Suprapubic skin (tissue), 4 donors: ENCODE data around the gene ABCB11. TPM values are rescaled to one million over a fixed set of nuclear protein-coding genes. Genes with fewer than 3 reads are reported as not detected.

Experiments
- DNase-seq, 2 donors: peaks; one replicate each; pipeline ENCODE4 v3.0.0-alpha.2; 2019; ENCODE audit warnings: low spot score in 2 of 2
- H3K27ac ChIP-seq: fragments of 200-600 bp; sonication (generic); one replicate; pipeline ENCODE4 v1.5.1; 2019
- H3K27me3 ChIP-seq: fragments of 200-600 bp; sonication (generic); one replicate; pipeline ENCODE4 v1.5.1; 2019
- H3K36me3 ChIP-seq: fragments of 200-600 bp; sonication (generic); one replicate; pipeline ENCODE4 v1.5.1; 2019
- H3K4me1 ChIP-seq: fragments of 200-600 bp; sonication (generic); one replicate; pipeline ENCODE4 v1.5.1; 2019
- H3K4me3 ChIP-seq: fragments of 200-600 bp; sonication (generic); one replicate; pipeline ENCODE4 v1.5.1; 2019; ENCODE audit warnings: mild to moderate bottlenecking
- H3K9me3 ChIP-seq: fragments of 200-600 bp; sonication (generic); one replicate; pipeline ENCODE4 v1.5.1; 2019
- EP300 ChIP-seq: sonication (generic); formaldehyde crosslinking; IDR thresholded peaks from one replicate; pipeline ENCODE4 v1.6.1; 2017; ENCODE audit warnings: antibody characterized with exemption
- POLR2A ChIP-seq, 2 donors: fragments of 450-650 bp; IDR thresholded peaks; one replicate each; pipeline ENCODE4 v1.6.1; 2017; ENCODE audit warnings: antibody characterized with exemption in 2 of 2, mild to moderate bottlenecking in 2 of 2, moderate library complexity in 2 of 2
- POLR2AphosphoS5 ChIP-seq, 3 donors: sonication (generic); formaldehyde crosslinking; IDR thresholded peaks; one replicate each; pipeline ENCODE4 v1.6.1; 2017; ENCODE audit warnings: antibody characterized with exemption in 3 of 3
- WGBS: methylation state at CpG from one replicate; pipeline ENCODE4 v1.1.5; 2018; 5-methylcytosine and 5-hydroxymethylcytosine counted together
- total RNA-seq, 4 donors: library from RNA; depleted of rRNA; stranded (reverse); fragments of >200 nt; gene quantifications; one replicate each; pipeline ENCODE4 v1.1.0, GENCODE V29; 2016
- TF ChIP-seq, protein P1 (sequence below), 2 donors: fragments of 200-600 bp in 1 of 2; fragments of 450-650 bp in 1 of 2; sonication (generic) in 1 of 2; IDR thresholded peaks; one replicate each; pipeline ENCODE4 v1.5.1; 2016 to 2019; ENCODE audit warnings: antibody characterized with exemption in 2 of 2, mild to moderate bottlenecking in 1 of 2, moderate library complexity in 1 of 2

ABCB11 gene
- total RNA-seq, 4 donors from 2014 or later: 0.21 to 1.7 (median 0.28) TPM

DNA sequence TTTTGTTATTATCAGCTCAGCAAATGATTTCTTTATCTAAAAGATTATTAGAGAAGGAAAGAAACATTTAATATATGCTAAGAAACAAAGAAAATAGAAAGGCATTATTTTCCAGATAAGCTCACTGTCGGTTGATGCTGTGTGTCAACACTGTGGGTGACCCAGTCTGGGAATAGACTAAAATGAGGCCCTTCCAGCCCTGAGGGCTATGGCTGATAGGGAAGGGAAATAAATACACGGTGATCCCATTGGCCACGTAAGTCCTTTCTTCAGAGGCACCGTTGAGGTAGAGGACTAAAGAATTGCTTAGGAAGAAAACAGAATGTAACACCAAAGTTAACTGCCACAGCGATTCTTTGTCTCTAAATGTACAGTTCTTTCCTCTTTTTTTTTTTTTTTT is 1.8 kb downstream of the ABCB11 start:
- H3K27me3 ChIP-seq: no peaks in the 10 kb centered on the region
- no peaks in the 10 kb centered on the region for H3K36me3 ChIP-seq
- no peak for DNase-seq
- WGBS: 71% methylated on average over 5 of the region's 5 CpGs
- H3K9me3 ChIP-seq: no peaks in the 10 kb centered on the region
- TF ChIP-seq, protein P1, sequence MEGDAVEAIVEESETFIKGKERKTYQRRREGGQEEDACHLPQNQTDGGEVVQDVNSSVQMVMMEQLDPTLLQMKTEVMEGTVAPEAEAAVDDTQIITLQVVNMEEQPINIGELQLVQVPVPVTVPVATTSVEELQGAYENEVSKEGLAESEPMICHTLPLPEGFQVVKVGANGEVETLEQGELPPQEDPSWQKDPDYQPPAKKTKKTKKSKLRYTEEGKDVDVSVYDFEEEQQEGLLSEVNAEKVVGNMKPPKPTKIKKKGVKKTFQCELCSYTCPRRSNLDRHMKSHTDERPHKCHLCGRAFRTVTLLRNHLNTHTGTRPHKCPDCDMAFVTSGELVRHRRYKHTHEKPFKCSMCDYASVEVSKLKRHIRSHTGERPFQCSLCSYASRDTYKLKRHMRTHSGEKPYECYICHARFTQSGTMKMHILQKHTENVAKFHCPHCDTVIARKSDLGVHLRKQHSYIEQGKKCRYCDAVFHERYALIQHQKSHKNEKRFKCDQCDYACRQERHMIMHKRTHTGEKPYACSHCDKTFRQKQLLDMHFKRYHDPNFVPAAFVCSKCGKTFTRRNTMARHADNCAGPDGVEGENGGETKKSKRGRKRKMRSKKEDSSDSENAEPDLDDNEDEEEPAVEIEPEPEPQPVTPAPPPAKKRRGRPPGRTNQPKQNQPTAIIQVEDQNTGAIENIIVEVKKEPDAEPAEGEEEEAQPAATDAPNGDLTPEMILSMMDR (IDR thresholded peaks at IDR 0.05): no peak
- no peak for TF ChIP-seq POLR2A (IDR thresholded peaks at IDR 0.05)
- TF ChIP-seq EP300: no peak
- no peak for TF ChIP-seq POLR2AphosphoS5 (IDR thresholded peaks at IDR 0.05)
- H3K4me3 ChIP-seq: no peak overlapping the region
- no peaks in the 10 kb centered on the region for H3K4me1 ChIP-seq
- no peak overlapping the region for H3K27ac ChIP-seq

DNA sequence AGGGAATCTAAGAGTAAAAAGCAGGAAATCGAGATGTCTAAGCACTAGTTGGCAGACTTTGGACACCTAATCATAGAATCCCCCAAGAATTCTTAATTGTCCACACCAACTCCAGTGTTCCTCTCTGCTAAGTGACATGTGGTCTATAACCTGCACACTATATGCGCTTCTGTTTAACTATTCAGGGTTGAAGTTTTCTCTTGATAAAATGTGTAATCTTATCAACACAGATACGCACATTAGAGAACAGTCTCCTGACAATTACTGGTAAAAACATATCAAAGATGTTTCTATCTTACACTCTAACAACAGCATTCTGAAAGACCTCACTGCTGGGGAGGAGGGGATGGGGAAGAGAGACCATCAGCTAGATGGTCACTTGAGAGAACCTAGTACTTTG is 3.9 kb downstream of the ABCB11 start:
- Histone ChIP-seq H3K36me3 (no peaks in the 10 kb centered on the region), H3K4me1 (no peaks in the 10 kb centered on the region), H3K27ac (no peak overlapping the region), H3K27me3 (no peaks in the 10 kb centered on the region), H3K9me3 (no peaks in the 10 kb centered on the region), H3K4me3 (no peak overlapping the region)
- no peak for DNase-seq
- TF ChIP-seq POLR2A (IDR thresholded peaks at IDR 0.05) (no peak), POLR2AphosphoS5 (IDR thresholded peaks at IDR 0.05) (no peak), EP300 (no peak)
- TF ChIP-seq, protein P1 (IDR thresholded peaks at IDR 0.05): no peak
- WGBS: 82% methylated on average over 3 of the region's 3 CpGs

GRCh38 chr2:169026056-169026455 is 5.1 kb downstream of the ABCB11 start:
- 74% methylated on average over 1 of the region's 1 CpG for WGBS
- Histone ChIP-seq H3K4me1 (no peaks in the 10 kb centered on the region), H3K27me3 (no peaks in the 10 kb centered on the region), H3K27ac (no peak overlapping the region), H3K36me3 (no peaks in the 10 kb centered on the region), H3K4me3 (no peak overlapping the region), H3K9me3 (no peaks in the 10 kb centered on the region)
- TF ChIP-seq EP300: no peak
- no peak for TF ChIP-seq POLR2A (IDR thresholded peaks at IDR 0.05)
- TF ChIP-seq POLR2AphosphoS5 (IDR thresholded peaks at IDR 0.05): no peak
- TF ChIP-seq, protein P1 (IDR thresholded peaks at IDR 0.05): no peak
- no peak for DNase-seq

- Histone ChIP-seq H3K27me3 (no peaks in the 10 kb centered on the region), H3K9me3 (no peaks in the 10 kb centered on the region), H3K4me1 (no peaks in the 10 kb centered on the region), H3K27ac (no peak overlapping the region), H3K36me3 (no peaks in the 10 kb centered on the region), H3K4me3 (no peak overlapping the region)
- no peak for DNase-seq
- WGBS: 44% methylated on average over 3 of the region's 3 CpGs
- no peak for TF ChIP-seq POLR2AphosphoS5 (IDR thresholded peaks at IDR 0.05)
- no peak for TF ChIP-seq EP300
- no peak for TF ChIP-seq POLR2A (IDR thresholded peaks at IDR 0.05)
- TF ChIP-seq, protein P1 (IDR thresholded peaks at IDR 0.05): no peak
Observed at GRCh38 chr2:169023161-169023560, 8.0 kb downstream of the ABCB11 start.

- Histone ChIP-seq H3K4me1 (no peaks in the 10 kb centered on the region), H3K27me3 (no peaks in the 10 kb centered on the region), H3K9me3 (no peaks in the 10 kb centered on the region), H3K4me3 (no peak overlapping the region), H3K27ac (no peak overlapping the region), H3K36me3 (no peaks in the 10 kb centered on the region)
- TF ChIP-seq POLR2A (IDR thresholded peaks at IDR 0.05): no peak
- TF ChIP-seq EP300: no peak
- TF ChIP-seq, protein P1 (IDR thresholded peaks at IDR 0.05): no peak
- no peak for DNase-seq
- 77% methylated on average over 3 of the region's 3 CpGs for WGBS
Observed at GRCh38 chr2:169018390-169018789, 12.7 kb downstream of the ABCB11 start.
